ENCODE measurements around the gene TDG.
"Not testable (repeated sequence)": the region's sequence is repeated elsewhere in the genome, so short reads cannot be mapped to it uniquely, and the experiment has no call there.

Gene TDG

GRCh38 chr12:104012331-104012730 is 46.7 kb downstream of the TDG start:
- no peak for DNase-seq (ENCODE audit: low read depth in 4 of 4, low spot score in 1 of 4)

GRCh38 chr12:104021862-104022261 is 56.2 kb downstream of the TDG start:
- DNase-seq (ENCODE audit: low read depth in 4 of 4, low spot score in 1 of 4) = not testable (repeated sequence)

GRCh38 chr12:104022786-104023185 is 57.1 kb downstream of the TDG start:
- no peak for DNase-seq (ENCODE audit: low read depth in 4 of 4, low spot score in 1 of 4)

GRCh38 chr12:104023710-104024109 is 58.0 kb downstream of the TDG start:
- DNase-seq (ENCODE audit: low read depth in 4 of 4, low spot score in 1 of 4) = no peak

- no peak for DNase-seq (ENCODE audit: low read depth in 4 of 4, low spot score in 1 of 4)
Measured at GRCh38 chr12:104024348-104024747, 58.7 kb downstream of the TDG start.

GRCh38 chr12:104025771-104026170 is 60.1 kb downstream of the TDG start:
- no peak for DNase-seq (ENCODE audit: low read depth in 4 of 4, low spot score in 1 of 4)

GRCh38 chr12:104026841-104027599 is 61.3 kb downstream of the TDG start:
- DNase-seq (ENCODE audit: low read depth in 4 of 4, low spot score in 1 of 4) = no peak

- not testable (repeated sequence) for DNase-seq (ENCODE audit: low read depth in 4 of 4, low spot score in 1 of 4)
Measured at GRCh38 chr12:104030596-104030995, 64.9 kb downstream of the TDG start.

GRCh38 chr12:104036143-104036542 is 70.5 kb downstream of the TDG start:
- DNase-seq (ENCODE audit: low read depth in 4 of 4, low spot score in 1 of 4) = not testable (repeated sequence)

Data from stimulated activated CD4-positive, alpha-beta T cell treated with anti-CD3 and anti-CD28 coated beads, Interleukin-1b, Interleukin-23, amount 100 ng/mL, for 24 hours (primary cell).